Measurements from ENCODE around the gene CLPTM1.

The CLPTM1 gene

DNA sequence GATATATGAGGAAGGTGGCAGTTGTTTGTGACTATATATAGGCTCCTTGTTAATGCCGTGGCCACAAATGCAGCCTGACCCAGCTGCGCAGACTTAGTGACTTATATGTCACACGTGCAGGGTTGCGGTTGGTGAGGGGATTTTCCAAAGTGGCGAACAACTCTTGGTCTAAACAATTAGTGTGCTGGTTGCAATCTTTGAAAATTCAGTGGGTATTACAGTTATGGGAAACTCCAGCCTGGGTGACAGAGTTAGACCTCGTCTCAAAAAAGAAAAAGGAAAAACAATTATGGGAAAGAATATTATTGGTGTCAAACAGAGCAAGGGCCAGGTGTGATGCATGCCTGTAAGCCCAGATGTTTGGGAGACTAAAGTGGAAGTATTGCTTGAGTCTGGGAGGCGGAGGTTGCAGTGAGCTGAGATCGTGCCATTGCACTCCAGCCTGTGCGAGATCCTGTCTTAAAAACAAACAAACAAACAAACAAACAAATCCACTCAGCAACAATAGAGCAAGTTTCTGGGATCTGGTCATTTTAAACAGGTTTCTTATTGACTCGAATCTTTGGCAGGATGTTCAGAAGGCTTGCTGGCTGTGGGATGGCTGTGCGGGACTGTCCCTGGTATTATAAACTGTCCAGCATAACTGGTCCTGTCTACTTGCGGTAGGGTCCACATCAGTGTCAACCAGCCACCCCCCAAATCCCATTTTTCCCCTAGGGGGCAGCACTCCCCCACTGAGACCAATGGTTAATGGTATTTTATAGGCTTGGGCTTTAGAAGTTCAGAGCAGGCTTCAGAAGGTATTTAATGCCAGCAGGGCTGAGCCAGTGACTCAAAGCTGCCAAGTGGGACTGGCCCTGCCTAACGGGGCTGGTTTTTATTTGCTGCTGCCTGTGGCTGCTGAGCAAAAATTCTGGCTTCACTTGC lies 61.5 kb downstream of the CLPTM1 start:
- peak; percentile 80 for DNase-seq

DNA sequence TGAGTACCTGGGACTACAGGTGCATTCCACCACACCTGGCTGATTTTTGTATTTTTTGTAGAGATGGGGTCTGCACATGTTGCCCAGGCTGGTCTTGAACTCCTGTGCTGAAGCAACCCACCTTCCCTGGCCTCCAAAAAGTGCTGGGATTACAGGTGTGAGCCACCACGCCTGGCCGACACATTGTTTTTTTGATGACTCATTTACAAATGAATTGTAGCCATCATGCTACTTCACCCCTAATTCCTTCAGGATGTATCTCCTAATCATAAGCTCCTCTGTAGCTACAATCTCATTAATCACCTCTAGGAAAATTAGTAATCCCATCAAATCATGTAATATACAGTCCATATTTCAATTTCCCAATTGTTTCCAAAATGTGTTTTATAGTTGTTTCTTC lies 64.0 kb downstream of the CLPTM1 start:
- no peak for DNase-seq

DNA sequence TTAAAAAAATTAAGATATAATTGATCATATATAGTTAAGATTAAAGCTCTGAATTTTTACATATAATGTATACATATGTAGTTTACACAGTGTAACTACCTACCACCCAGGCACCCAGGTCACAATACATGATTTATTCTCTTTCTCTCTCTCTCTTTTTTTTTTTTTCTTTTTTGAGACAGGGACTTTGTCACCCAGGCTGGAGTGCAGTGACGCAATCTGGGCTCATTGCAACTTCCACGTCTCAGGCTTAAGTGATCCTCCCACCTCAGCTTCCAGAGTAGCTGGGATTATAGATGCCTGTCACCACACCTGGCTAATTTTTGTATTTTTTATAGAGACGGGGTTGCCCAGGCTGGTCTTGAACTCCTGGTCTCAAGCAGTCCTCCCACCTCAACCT lies 64.9 kb downstream of the CLPTM1 start:
- no peak for DNase-seq

DNA sequence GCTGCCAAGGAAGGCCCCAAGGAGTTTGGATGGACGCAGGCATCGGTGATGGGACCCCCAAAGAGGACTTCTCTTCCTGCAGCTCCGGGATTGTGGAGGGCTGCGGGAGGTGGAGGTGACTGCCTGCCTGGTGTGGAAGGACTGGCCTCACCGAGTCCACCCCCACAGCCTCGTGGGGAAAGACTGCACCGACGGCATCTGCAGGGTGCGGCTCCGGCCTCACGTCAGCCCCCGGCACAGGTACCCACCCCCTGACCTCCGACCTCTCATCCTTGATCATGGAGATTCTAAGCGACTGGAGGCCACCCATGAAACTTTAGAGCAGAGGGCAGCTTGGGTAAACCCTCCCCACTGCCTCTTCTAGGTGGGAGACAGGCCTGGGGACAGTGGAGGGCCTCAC lies 66.8 kb downstream of the CLPTM1 start:
- no peak for DNase-seq

DNA sequence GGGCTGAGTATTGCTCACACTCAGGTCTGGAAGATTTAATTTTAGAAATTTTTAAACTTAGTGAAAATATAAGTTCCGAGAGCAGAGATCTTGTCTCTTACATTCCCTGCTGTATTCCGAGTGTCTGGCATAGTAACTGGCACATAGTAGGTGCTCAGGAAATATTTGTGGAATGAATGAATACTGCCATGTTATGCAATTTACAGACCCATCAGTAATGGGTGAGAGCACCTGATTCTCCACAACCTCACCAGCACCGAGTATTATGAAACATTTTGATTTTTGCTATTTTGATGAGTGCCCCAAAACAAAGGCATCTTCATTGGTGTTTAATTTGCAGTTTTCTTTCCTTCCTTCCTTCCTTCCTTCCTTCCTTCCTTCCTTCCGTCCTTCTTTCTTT lies 67.9 kb downstream of the CLPTM1 start:
- DNase-seq, result no peak

DNA sequence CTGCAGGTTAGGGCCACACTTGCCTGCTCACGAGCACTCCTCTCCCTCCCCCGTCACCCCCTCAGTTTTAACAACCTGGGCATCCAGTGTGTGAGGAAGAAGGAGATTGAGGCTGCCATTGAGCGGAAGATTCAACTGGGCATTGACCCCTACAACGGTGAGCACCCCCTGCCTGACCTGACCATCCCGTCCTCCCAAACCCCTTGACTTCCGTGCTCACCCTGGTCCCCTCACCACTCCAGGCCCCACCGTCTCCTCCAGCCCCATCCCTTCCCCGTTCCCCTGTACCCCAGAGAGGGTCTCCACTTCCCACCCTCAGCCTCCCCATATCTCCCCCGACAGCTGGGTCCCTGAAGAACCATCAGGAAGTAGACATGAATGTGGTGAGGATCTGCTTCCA lies 70.1 kb downstream of the CLPTM1 start:
- no peak for DNase-seq

DNA sequence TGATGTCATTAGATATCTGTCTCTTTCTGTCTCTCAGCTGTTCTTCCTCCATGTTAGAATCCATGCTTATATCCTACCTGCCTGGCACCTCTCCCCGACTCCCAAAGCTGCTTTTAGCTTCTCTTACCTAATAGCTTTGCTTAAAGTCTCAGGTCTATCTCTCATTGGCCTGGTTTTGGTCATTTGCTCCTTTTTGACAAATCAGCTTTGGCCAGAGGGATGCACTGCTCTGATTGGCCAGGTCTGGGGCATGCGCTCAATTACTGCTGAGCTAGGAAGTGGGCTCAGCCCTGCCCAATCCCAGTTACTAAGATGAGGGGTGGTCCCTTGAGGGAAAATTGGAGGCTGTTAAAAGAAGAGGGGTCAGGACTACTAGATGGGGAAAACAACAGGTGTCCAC lies 72.2 kb downstream of the CLPTM1 start:
- no peak for DNase-seq

DNA sequence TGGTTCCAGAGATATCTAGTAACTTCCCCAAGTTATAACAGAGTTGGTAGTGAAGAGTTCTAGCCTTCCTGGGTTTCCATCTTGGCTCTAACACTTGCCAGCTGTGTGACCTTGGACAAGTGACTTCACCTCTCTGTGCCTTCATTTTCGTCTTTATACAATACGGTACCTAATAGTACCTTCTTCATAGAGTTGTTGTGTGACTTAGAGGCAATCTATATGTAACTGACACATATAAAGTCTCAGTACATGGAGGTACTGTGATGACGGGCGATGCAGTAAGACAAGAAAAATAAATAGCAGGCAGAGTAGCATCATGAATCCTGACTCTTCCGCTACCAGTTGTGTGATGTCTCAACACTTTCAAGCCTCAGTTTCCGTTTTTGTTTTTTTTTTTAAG lies 75.6 kb downstream of the CLPTM1 start:
- no peak for DNase-seq

DNA sequence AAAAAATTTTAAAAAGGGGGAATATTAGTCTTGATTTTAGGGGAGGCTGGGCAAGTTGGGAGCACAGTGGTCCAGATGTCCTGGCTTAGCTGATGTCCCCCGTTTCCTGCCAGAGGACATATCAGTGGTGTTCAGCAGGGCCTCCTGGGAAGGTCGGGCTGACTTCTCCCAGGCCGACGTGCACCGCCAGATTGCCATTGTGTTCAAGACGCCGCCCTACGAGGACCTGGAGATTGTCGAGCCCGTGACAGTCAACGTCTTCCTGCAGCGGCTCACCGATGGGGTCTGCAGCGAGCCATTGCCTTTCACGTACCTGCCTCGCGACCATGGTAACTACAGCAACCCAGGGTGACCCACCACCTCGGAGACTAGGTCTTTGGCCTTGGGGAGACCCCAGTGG lies 77.2 kb downstream of the CLPTM1 start:
- DNase-seq, result no peak

DNA sequence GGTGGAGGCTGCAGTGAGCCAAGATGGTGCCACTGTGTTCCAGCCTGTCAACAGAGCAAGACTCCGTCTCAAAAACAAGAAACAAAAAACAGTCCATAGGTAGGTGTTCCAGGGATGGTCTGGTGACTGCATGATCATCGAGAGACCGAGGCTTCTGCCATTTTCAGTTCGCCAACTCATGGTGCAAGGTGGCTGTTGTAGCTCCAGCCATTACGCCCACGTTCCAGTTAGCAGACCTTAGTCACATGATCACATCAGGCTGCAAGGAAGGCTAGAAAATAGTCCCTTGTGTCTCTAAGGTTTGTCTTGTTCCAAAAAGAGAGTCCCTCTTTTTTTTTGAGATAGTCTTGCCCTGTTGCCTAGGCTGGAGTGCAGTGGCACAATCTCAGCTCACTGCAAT lies 80.6 kb downstream of the CLPTM1 start:
- DNase-seq, result no peak

DNA sequence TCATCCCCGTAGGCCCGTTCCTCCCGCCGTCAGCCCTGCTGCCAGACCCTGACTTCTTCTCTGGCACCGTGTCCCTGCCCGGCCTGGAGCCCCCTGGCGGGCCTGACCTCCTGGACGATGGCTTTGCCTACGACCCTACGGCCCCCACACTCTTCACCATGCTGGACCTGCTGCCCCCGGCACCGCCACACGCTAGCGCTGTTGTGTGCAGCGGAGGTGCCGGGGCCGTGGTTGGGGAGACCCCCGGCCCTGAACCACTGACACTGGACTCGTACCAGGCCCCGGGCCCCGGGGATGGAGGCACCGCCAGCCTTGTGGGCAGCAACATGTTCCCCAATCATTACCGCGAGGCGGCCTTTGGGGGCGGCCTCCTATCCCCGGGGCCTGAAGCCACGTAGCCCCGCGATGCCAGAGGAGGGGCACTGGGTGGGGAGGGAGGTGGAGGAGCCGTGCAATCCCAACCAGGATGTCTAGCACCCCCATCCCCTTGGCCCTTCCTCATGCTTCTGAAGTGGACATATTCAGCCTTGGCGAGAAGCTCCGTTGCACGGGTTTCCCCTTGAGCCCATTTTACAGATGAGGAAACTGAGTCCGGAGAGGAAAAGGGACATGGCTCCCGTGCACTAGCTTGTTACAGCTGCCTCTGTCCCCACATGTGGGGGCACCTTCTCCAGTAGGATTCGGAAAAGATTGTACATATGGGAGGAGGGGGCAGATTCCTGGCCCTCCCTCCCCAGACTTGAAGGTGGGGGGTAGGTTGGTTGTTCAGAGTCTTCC lies 82.4 kb downstream of the CLPTM1 start:
- DNase-seq, result no peak

DNA sequence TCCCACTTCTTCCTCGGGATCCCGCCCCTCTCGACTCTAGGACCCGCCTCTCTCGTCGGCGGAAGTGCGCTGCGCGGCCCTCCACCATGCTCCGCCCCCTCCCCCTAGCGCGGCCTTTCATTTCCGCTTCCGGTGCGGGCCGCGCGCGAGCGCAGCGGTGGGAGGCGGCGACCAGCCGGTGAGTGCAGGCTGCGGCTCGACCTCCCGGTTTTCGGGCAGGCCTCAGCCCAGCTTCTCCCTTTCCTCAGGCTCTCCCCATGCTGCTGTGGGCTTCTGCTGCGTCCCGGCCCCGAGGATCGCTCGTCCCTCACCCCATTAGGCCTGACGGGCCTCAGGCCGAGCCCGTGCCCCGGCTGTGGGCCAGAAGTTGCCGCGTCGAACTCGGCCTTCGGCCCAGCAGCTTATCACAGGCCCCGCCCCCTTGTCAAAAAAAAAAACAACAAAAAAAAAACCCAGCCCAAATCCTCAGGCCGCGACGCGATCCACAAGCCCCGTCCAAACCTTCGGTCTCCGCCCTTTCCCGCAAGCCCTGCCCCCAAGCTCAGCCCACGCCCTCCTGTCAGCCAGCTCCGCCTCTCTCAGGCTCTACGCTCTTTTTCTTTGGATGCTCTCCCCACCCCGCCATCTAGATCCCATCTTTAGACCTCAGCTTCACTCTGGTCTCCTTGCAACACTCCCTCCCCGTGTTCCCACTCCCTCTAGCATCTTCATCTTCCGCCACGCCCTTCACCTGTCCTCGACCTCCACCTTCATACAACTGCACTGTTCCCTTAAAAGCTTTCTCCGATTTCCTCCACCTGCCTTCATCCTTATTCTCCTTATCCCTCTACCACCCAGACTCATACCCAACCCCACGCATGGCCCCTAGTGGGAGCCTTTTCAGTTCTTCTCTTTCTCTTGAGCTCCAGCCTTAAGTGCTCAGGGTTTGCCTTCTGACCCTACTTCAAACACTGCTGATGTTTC lies 84.0 kb downstream of the CLPTM1 start, which contains the start of gene CLASRP:
Gene CLASRP (plus strand): TSS at position 115 of the 963 bp plus-strand sequence. CDS start 1,168 bp downstream, outside the sequence.
- DNase-seq, result peak; percentile 89

DNA sequence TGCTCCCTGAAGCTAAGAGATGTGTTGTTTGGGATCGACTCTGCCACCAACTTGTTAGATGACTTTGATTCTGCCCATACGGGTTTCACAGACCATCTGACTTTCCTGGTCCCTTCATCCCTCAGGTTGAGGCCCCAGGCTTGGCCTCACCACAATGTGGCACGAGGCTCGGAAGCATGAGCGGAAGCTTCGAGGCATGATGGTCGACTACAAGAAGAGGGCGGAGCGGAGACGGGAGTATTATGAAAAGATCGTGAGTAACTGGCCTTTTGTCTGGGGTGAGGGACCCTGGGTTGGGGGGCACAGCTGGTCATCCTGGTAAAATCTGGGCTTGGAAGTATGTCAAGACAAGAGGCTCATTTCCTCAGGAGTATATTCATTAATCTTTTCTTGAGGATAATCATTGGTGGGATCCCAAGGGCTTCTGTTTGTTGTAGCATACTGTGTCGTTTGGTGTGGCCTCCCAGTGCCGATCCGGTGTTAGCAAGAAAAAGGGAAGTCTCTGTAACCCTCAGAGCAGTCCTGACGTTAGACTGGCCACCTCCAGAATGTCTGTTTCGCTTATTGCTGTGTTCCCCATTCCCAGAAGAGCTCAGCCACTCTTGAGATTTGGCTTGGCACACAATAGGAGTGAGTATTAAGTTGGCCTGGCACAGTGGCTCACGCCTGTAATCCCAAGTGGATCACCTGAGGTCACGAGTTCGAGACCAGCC lies 85.0 kb downstream of the CLPTM1 start:
- no peak for DNase-seq

DNA sequence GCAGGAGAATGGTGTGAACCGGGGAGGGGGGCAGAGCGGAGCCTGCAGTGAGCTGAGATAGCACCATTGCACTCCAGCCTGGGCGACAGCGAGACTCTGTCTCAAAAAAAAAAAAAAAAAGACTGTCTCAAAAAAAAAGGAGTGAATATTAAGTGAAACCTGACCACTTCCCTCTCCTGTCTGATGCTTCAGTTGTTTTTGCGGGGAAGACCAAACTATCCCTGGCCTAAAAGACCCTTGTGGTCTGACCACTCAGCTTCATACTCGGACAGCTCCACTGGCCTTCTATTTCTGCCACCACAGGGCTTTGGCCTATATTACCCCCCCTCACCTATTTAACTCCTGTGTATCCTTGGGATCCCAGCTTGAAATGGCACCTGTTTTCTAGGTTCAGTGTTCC lies 85.9 kb downstream of the CLPTM1 start:
- no peak for DNase-seq
